AG10803 (cell line): Measurements from ENCODE around the gene FOXN3.
"Not testable (repeated sequence)": the region's sequence is repeated elsewhere in the genome, so short reads cannot be mapped to it uniquely, and the experiment has no call there.

Experiments used
- DNase-seq: peaks from one replicate; pipeline ENCODE4 v3.0.0; 2010; ENCODE audit warnings: low read depth
- H3K4me3 ChIP-seq: 2 replicates; pipeline ENCODE4 v1.5.1; 2011; ENCODE audit warnings: mild to moderate bottlenecking, low read length, control low read depth
- TF ChIP-seq, protein P1 (sequence below): conservative IDR thresholded peaks from 2 replicates; pipeline ENCODE4 v1.5.1; 2011; ENCODE audit warnings: mild to moderate bottlenecking, low read length, control low read depth, inconsistent platforms

Gene FOXN3

DNA sequence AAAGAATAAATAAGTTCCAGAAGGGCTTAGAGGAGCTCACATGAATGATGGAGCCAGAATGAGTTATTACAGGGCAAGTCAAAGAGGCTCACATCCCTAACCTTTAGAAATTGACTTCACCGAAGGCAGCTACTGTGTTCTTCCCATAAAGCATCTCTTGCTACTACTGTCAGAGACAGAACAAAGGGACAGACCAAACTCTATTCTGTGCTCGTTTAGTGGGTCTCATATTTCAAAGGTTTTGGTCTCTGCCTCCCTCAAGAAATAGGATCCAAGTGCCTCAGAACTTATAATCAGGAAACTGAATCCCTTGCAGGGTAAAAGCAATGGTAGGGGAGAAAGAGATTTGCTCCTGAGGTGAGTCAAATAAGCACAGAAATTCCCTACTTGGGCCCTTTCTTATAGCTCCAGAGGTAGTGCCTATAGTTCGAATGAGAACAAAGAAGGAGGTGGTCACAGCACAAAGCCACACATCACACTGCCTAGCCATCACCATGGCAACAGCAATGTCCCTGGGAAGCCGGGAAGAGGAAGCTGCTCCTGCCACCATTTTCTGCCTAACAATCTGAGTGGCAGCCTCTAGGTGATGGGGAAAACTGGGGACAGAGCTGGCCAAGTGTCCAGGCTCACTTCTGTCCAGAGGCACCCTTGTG lies 294.9 kb downstream of the FOXN3 start:
- no peak overlapping the region for H3K4me3 ChIP-seq
- DNase-seq = no peak
- TF ChIP-seq, protein P1, sequence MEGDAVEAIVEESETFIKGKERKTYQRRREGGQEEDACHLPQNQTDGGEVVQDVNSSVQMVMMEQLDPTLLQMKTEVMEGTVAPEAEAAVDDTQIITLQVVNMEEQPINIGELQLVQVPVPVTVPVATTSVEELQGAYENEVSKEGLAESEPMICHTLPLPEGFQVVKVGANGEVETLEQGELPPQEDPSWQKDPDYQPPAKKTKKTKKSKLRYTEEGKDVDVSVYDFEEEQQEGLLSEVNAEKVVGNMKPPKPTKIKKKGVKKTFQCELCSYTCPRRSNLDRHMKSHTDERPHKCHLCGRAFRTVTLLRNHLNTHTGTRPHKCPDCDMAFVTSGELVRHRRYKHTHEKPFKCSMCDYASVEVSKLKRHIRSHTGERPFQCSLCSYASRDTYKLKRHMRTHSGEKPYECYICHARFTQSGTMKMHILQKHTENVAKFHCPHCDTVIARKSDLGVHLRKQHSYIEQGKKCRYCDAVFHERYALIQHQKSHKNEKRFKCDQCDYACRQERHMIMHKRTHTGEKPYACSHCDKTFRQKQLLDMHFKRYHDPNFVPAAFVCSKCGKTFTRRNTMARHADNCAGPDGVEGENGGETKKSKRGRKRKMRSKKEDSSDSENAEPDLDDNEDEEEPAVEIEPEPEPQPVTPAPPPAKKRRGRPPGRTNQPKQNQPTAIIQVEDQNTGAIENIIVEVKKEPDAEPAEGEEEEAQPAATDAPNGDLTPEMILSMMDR = no peak

- H3K4me3 ChIP-seq = no peak overlapping the region
- no peak for DNase-seq
- TF ChIP-seq, protein P1 = no peak
These were observed 300.0 kb downstream of the FOXN3 start for GRCh38 chr14:89117012-89117411.

DNA sequence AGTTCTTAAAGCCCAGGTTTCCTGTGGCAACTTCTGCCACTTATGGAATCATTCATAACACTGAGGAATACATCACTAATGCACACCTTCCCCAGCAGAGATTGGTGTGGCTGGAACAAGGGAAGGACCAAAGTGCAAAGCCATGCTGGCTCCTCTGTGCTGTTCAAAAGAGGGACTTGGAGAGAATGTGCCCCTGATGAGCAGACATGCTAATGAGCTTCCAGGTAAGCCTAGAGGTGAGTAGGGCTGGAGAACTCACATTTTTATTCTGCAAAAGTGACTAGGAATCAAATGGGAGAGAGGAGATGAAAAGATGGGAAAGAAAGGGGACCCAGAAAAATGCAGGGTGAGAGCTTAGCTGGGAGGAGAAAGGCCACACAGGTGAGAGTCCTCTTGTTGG lies 302.9 kb downstream of the FOXN3 start:
- no peak for DNase-seq
- H3K4me3 ChIP-seq = no peak overlapping the region
- TF ChIP-seq, protein P1 = no peak

DNA sequence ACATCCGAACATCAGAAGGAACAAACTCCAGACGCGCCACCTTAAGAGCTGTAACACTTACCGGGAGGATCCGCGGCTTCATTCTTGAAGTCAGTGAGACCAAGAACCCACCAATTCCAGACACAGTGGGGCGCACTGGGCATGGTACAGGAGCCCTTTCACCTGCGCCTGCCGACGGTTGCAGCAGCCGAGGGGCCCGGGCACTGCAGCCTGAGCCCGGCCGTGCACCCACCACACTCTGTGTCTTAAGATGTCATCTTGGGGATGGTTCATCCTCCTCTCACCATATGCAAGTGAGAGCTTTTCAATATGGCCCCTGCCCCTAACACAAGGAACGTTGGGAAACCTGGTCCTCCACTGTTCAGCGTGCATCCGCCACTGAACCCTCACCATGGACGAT lies 304.3 kb downstream of the FOXN3 start:
- no peak overlapping the region for H3K4me3 ChIP-seq
- TF ChIP-seq, protein P1 = no peak
- no peak for DNase-seq

GRCh38 chr14:89111766-89112543 lies 305.1 kb downstream of the FOXN3 start:
- DNase-seq, H3K4me3 ChIP-seq: not testable (repeated sequence)

DNA sequence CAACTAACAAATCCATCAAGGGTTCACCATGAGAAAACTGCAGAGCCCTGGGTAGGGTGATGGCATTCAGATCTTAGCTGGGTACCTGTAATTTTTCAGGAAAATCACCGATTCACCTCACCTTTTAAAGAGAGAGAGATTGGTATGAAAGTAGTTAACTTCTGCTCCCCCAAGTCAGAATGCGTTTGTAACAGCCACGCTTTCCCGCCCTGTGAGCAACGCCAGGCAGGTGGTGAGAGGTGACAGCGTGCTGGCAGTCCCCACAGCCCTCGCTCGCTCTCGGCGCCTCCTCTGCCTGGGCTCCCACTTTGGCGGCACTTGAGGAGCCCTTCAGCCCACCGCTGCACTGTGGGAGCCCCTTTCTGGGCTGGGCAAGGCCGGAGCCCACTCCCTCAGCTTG lies 305.8 kb downstream of the FOXN3 start:
- not testable (repeated sequence) for DNase-seq, H3K4me3 ChIP-seq

DNA sequence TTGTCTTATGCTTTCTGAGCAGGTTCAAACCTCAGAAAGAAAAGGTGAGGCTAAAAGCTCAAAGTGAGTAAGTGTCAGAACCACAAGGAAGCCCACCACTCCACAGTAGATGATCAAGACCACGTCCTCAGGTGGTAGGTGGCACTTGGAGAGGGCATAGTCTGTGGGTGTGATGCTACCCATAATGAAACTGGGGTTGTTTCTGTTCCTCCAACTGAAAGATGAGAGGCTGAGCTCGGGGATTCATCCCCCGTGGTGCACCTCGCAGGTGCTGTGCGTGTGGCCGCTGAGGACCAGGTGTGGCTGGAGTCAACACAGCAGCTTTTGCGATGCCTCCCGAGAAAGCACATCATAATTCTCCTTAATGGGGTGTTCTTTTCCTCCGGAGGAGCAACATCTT lies 306.9 kb downstream of the FOXN3 start:
- TF ChIP-seq, protein P1 = no peak
- DNase-seq = no peak
- no peak overlapping the region for H3K4me3 ChIP-seq

DNA sequence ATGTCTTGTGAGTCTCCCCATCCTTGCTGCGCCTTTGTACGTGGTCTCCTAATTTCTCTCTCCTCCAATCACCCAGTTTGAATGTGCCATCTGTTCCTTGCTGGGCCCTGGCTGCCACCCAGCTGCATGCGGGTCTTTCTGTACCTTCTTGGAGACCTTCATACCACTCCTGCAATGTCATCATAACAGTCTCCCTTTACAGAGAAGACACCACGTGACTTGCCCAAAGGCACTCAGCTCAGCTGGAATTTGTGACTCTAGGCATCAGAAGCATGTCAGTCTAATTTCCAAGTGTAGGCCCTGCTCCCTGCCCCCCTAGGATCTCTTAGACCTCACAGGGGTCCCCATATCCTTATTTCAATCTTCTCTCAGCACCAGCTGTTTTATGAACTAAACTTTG lies 308.4 kb downstream of the FOXN3 start:
- no peak overlapping the region for H3K4me3 ChIP-seq
- TF ChIP-seq, protein P1 = no peak
- no peak for DNase-seq
